Dorsolateral prefrontal cortex (tissue), 118 donors: ENCODE measurements around the gene TMEM134. TPM values are rescaled to one million over a fixed set of nuclear protein-coding genes. Genes with fewer than 3 reads are reported as not detected.

Source experiments
- microRNA-seq, 43 experiments: library from miRNA; unstranded; fragments of <30 nt; microRNA quantifications; one replicate each; pipeline ENCODE4 v1.2.0, GENCODE V29; 2022
- total RNA-seq, 120 experiments: library from RNA; stranded (reverse); gene quantifications; one replicate each; pipeline versions ENCODE4 v1.2.3 to v1.2.4, GENCODE V29; 2022

The TMEM134 gene
- total RNA-seq, 120 experiments from 2014 or later, result 21.2 to 62.4 (median 41.3) TPM

Small RNA genes within 50 kb of the gene (microRNA-seq; reads per million reads assigned to microRNA genes)
- gene MIR6752, result 0 to 4.5 (median 0.68) reads per million in 43 experiments

Other genes starting within 250 kb of the TMEM134 start
- 100 to 1,000 TPM in 93 of 120 experiments, 10 to 100 TPM in 27; 63.9 to 144 (median 111) TPM for gene GRK2, start 202.8 kb downstream of the TMEM134 start, total RNA-seq
- gene ANKRD13D, start 179.9 kb downstream of the TMEM134 start, total RNA-seq, result 100 to 1,000 TPM in 5 of 120 experiments, 10 to 100 TPM in 115; 54.5 to 110 (median 77.3) TPM
- 10 to 100 TPM; 15.0 to 46.9 (median 26.2) TPM for gene SSH3, start 165.7 kb downstream of the TMEM134 start, total RNA-seq
- gene POLD4, start 115.7 kb downstream of the TMEM134 start, total RNA-seq, result 10 to 100 TPM; 11.4 to 49.5 (median 26.7) TPM
- gene CLCF1, start 95.7 kb downstream of the TMEM134 start, total RNA-seq, result 1 to 10 TPM in 8 of 120 experiments, under 1 TPM in 50, not detected in 62; 0.23 to 2.5 (median 0.50) TPM
- 10 to 100 TPM; 15.9 to 52.4 (median 26.4) TPM for gene RAD9A, start 77.3 kb downstream of the TMEM134 start, total RNA-seq
- 10 to 100 TPM; 47.4 to 86.5 (median 66.9) TPM for gene PPP1CA, start 67.4 kb downstream of the TMEM134 start, total RNA-seq
- gene TBC1D10C, start 65.2 kb downstream of the TMEM134 start, total RNA-seq, result 1 to 10 TPM in 45 of 120 experiments, under 1 TPM in 67, not detected in 8; 0.11 to 3.6 (median 0.89) TPM
- gene CARNS1, start 53.6 kb downstream of the TMEM134 start, total RNA-seq, result 100 to 1,000 TPM in 61 of 120 experiments, 10 to 100 TPM in 59; 10.4 to 647 (median 104) TPM
- gene RPS6KB2, start 40.8 kb downstream of the TMEM134 start, total RNA-seq, result 10 to 100 TPM; 13.4 to 47.4 (median 28.2) TPM
- gene PTPRCAP, start 31.6 kb downstream of the TMEM134 start, total RNA-seq, result 1 to 10 TPM in 83 of 120 experiments, under 1 TPM in 23, not detected in 14; 0.41 to 5.3 (median 1.8) TPM
- 10 to 100 TPM; 24.6 to 72.2 (median 38.4) TPM for gene CORO1B, start 25.8 kb downstream of the TMEM134 start, total RNA-seq
- under 1 TPM in 4 of 120 experiments, not detected in 116; 0.33 to 0.60 (median 0.42) TPM for gene GPR152, start 16.5 kb downstream of the TMEM134 start, total RNA-seq
- gene CABP4, start 13.9 kb downstream of the TMEM134 start, total RNA-seq, result 1 to 10 TPM in 58 of 120 experiments, under 1 TPM in 51, not detected in 11; 0.18 to 3.8 (median 1.1) TPM
- gene AIP, start 13.8 kb upstream of the TMEM134 start, total RNA-seq, result 10 to 100 TPM; 51.6 to 82.9 (median 65.8) TPM
- gene PITPNM1, start 36.1 kb upstream of the TMEM134 start, total RNA-seq, result 100 to 1,000 TPM in 19 of 120 experiments, 10 to 100 TPM in 101; 35.3 to 144 (median 86.1) TPM
- gene CDK2AP2, start 38.9 kb upstream of the TMEM134 start, total RNA-seq, result 10 to 100 TPM; 16.6 to 82.7 (median 33.4) TPM
- gene CABP2, start 54.2 kb upstream of the TMEM134 start, total RNA-seq, result not detected
- 100 to 1,000 TPM; 145 to 281 (median 207) TPM for gene GSTP1, start 114.6 kb upstream of the TMEM134 start, total RNA-seq
- gene NDUFV1, start 137.7 kb upstream of the TMEM134 start, total RNA-seq, result 100 to 1,000 TPM; 176 to 398 (median 251) TPM
- gene NUDT8, start 160.7 kb upstream of the TMEM134 start, total RNA-seq, result 10 to 100 TPM in 3 of 120 experiments, 1 to 10 TPM in 117; 2.2 to 12.6 (median 6.1) TPM
- under 1 TPM in 1 of 120 experiments, not detected in 119; 0.60 TPM for gene TBX10, start 170.5 kb upstream of the TMEM134 start, total RNA-seq
- 1 to 10 TPM in 75 of 120 experiments, under 1 TPM in 24, not detected in 21; 0.37 to 8.7 (median 1.9) TPM for gene ACY3, start 181.5 kb upstream of the TMEM134 start, total RNA-seq
- not detected for gene ALDH3B2, start 205.4 kb upstream of the TMEM134 start, total RNA-seq